ENCODE data around the gene AFTPH. TPM values are rescaled to one million over a fixed set of nuclear protein-coding genes. Genes with fewer than 3 reads are reported as not detected.
A peak's percentile ranks its signal among the peaks of the same experiment; 100 is the strongest.

The AFTPH gene, protein sequence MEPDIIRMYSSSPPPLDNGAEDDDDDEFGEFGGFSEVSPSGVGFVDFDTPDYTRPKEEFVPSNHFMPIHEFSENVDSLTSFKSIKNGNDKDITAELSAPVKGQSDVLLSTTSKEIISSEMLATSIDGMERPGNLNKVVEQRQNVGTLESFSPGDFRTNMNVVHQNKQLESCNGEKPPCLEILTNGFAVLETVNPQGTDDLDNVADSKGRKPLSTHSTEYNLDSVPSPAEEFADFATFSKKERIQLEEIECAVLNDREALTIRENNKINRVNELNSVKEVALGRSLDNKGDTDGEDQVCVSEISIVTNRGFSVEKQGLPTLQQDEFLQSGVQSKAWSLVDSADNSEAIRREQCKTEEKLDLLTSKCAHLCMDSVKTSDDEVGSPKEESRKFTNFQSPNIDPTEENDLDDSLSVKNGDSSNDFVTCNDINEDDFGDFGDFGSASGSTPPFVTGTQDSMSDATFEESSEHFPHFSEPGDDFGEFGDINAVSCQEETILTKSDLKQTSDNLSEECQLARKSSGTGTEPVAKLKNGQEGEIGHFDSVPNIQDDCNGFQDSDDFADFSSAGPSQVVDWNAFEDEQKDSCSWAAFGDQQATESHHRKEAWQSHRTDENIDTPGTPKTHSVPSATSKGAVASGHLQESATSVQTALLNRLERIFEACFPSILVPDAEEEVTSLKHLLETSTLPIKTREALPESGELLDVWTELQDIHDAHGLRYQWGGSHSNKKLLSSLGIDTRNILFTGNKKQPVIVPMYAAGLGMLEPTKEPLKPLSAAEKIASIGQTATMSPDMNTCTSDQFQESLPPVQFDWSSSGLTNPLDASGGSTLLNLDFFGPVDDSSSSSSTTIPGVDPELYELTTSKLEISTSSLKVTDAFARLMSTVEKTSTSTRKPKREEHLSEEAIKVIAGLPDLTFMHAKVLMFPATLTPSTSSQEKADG
- 34.4 and 40.5 TPM in 2 replicates for total RNA-seq (2021)
- Bru-seq, nascent RNA = percentile 89 among the genes with signal in this experiment
- percentile 88 among the genes with signal in this experiment for BruChase-seq, experiment 1, labeled RNA remaining after a 2-hour chase
- BruChase-seq, experiment 2, labeled RNA remaining after a 6-hour chase = percentile 79 among the genes with signal in this experiment
- long read RNA-seq, full-length matches to known transcripts = 11 of 20 reads
- long read RNA-seq, partial matches to known transcripts = 4 of 20 reads
- long read RNA-seq, other reads (novel, unspliced or antisense) = 5 of 20 reads

DNA sequence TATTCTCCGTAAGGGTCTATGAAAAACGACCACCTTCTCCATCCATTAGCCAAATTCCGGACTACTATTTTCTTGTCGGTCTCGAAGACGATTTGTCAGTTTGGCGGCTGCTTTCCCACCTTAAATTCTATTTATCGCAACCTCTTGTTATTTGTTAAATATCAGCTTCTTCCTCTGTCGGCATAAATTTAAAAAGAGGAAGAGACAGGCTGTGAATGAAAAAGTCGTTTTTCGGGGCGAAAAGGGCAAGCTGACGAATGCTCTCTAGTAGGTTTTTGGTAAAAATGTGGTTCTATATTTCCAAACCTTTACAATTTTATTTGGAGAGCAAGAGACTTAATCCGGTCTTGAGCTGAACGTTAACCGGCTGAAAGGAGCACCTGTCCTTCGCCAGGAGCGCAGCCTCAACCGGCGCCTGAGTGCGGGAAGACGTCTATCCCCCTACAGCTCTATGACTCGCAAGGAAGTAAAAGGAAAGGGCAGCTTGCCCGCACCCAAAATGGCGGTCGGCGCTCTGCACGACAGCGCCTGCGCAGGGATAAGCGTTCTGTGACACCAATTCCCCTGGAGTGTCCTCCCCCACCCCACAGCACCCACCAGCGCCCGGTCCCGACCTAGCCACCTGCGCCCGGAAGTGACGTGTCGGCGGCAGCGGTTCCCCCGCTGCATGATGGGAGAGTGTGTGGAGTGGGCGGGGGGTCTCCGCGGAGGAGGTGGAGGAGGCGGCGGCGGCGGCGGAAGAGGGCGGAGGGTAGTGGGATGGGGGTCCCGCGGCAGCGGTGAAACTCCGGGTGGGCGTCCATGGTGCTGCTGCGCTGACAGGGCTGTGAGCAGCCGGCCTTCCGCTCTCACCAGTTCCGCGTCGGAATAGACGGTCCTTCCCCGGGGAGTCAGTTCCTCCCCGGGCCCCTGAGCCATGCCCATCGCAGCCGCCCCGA lies at the start of gene AFTPH:
TSS of gene AFTPH (plus strand) at position 663 of the 938 bp plus-strand sequence. CDS start 27,147 bp downstream, outside the sequence.
- TF ChIP-seq EZH2 (IDR thresholded peaks at IDR 0.05; ENCODE audit: low read depth) = no peak
- TF ChIP-seq, protein P1, sequence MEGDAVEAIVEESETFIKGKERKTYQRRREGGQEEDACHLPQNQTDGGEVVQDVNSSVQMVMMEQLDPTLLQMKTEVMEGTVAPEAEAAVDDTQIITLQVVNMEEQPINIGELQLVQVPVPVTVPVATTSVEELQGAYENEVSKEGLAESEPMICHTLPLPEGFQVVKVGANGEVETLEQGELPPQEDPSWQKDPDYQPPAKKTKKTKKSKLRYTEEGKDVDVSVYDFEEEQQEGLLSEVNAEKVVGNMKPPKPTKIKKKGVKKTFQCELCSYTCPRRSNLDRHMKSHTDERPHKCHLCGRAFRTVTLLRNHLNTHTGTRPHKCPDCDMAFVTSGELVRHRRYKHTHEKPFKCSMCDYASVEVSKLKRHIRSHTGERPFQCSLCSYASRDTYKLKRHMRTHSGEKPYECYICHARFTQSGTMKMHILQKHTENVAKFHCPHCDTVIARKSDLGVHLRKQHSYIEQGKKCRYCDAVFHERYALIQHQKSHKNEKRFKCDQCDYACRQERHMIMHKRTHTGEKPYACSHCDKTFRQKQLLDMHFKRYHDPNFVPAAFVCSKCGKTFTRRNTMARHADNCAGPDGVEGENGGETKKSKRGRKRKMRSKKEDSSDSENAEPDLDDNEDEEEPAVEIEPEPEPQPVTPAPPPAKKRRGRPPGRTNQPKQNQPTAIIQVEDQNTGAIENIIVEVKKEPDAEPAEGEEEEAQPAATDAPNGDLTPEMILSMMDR (conservative IDR thresholded peaks at IDR 0.05) = no peak
- H3K4me2 ChIP-seq = peak within 1 kb of the TSS; percentile 89
- peaks cover 46% of the 10 kb centered on the region for H3K79me2 ChIP-seq (ENCODE audit: low read depth)
- H3F3A ChIP-seq (ENCODE audit: insufficient read depth, low read depth) = peaks cover 7% of the 10 kb centered on the region
- intact Hi-C loops (cut with micrococcal nuclease; ENCODE audit: unreplicated experiment) = loop anchor here (1.0 to 10.0 kb wide), 7 partner anchors 39 to 908 kb away; partner anchors contain the start of gene SPRED2
- no peaks in the 10 kb centered on the region for H3K36me3 ChIP-seq (ENCODE audit: low read depth)
- no peaks in the 10 kb centered on the region for H3K9me2 ChIP-seq (ENCODE audit: insufficient read depth)
- BruUV-seq (replicated peaks) = TSS peak; percentile 94
- POLR2A ChIA-PET (ENCODE audit: unreplicated experiment) = interaction anchor here (0.5 to 0.9 kb wide), 6 partner anchors 130 to 1090 kb away, joined by 3 to 8 read pairs (median 4); partner anchors contain the start of gene SERTAD2
- peak within 1 kb of the TSS; percentile 92 for H2AFZ ChIP-seq
- H3K27ac ChIP-seq = peak within 1 kb of the TSS; percentile 72
- H3K4me3 ChIP-seq = peak within 1 kb of the TSS; percentile 67
- H3K9me3 ChIP-seq (ENCODE audit: insufficient read depth, low read depth) = no peaks in the 10 kb centered on the region
- H3K4me1 ChIP-seq (replicated peaks; ENCODE audit: insufficient read depth) = peaks cover 18% of the 10 kb centered on the region
- H4K20me1 ChIP-seq (ENCODE audit: insufficient read depth) = peaks cover 10% of the 10 kb centered on the region; the same call in 1 of the 2 replicates
- peak; percentile 98 to 99 for DNase-seq
- no peaks in the 10 kb centered on the region for H3K27me3 ChIP-seq (ENCODE audit: insufficient read depth, low read depth)
- CTCF ChIA-PET = interaction anchor here (0.6 to 2.2 kb wide), 8 partner anchors 33 to 389 kb away, joined by 3 to 9 read pairs (median 4); no protein-coding TSS in a partner anchor

DNA sequence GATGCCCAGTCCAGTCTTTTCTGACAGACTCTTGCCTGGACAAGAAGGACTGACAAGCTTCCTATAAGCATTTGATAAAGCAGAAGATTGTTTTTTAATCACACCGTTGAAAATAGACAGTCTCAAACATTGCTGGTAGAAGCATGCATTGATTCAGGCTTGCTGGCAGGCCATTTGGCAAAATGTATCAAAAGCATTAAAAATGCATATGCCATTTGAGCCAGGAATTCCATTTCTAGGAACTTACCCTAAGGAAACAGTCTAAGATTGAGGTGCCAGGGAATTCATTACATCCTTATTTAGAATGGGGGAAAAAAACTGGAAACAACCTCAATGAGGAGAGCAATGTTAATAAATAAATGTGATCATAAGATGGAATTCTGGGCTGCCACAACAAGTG lies 49.5 kb upstream of the AFTPH start:
- no TSS peak for BruUV-seq (replicated peaks)
- Histone ChIP-seq H3K4me1 (replicated peaks; ENCODE audit: insufficient read depth) (no peaks in the 10 kb centered on the region), H3K79me2 (ENCODE audit: low read depth) (no peaks in the 10 kb centered on the region), H3K36me3 (ENCODE audit: low read depth) (no peaks in the 10 kb centered on the region), H3K4me2 (no peak overlapping the region), H2AFZ (no peak overlapping the region), H3K27ac (no peak overlapping the region), H3F3A (ENCODE audit: insufficient read depth, low read depth) (no peaks in the 10 kb centered on the region), H4K20me1 (ENCODE audit: insufficient read depth) (no peaks in the 10 kb centered on the region), H3K27me3 (ENCODE audit: insufficient read depth, low read depth) (no peaks in the 10 kb centered on the region), H3K4me3 (no peak overlapping the region), H3K9me3 (ENCODE audit: insufficient read depth, low read depth) (no peaks in the 10 kb centered on the region), H3K9me2 (ENCODE audit: insufficient read depth) (no peaks in the 10 kb centered on the region)
- intact Hi-C loops (cut with micrococcal nuclease; ENCODE audit: unreplicated experiment) = no loop called here
- ChIA-PET CTCF (no interaction called here), POLR2A (ENCODE audit: unreplicated experiment) (no interaction called here)
- TF ChIP-seq EZH2 (IDR thresholded peaks at IDR 0.05; ENCODE audit: low read depth) = no peak
- TF ChIP-seq, protein P1 (conservative IDR thresholded peaks at IDR 0.05) = no peak
- DNase-seq = no peak
